ENCODE data around the gene FNBP1.

DNA sequence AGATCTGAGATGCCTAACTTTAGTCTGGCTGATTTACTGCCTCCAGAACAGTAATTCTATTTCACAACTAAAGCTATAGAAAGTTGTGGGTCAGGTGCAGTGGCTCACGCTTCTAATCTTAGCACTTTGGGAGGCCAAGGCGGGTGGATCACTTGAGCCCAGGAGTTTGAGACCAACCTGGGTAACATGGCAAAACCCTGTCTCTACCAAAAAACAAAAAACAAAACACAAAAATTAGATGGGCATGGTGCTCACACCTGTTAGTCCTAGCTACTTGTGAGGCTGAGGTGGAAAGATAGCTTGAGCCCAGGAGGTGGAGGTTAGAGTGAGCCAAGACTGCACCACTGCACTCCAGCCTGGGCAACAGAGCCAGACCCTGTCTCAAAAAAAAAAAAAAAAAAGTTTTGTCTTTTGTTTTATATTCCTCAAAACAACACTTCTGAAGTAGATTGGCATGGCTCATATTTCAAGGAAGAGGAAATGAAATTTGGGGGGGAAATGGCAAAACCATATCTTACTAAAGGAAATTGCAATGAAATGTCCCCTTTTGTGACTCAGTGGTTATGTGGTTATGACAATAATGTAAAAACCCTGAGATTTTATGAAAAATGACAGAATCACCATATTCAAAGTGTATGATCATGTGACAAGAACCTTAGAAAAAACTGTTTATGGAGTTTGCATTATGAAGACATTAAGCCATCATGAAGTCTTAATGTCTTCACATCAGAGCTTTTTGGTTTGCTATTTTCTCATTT lies 16.2 kb downstream of the FNBP1 start:
- TF ChIP-seq, protein P1, sequence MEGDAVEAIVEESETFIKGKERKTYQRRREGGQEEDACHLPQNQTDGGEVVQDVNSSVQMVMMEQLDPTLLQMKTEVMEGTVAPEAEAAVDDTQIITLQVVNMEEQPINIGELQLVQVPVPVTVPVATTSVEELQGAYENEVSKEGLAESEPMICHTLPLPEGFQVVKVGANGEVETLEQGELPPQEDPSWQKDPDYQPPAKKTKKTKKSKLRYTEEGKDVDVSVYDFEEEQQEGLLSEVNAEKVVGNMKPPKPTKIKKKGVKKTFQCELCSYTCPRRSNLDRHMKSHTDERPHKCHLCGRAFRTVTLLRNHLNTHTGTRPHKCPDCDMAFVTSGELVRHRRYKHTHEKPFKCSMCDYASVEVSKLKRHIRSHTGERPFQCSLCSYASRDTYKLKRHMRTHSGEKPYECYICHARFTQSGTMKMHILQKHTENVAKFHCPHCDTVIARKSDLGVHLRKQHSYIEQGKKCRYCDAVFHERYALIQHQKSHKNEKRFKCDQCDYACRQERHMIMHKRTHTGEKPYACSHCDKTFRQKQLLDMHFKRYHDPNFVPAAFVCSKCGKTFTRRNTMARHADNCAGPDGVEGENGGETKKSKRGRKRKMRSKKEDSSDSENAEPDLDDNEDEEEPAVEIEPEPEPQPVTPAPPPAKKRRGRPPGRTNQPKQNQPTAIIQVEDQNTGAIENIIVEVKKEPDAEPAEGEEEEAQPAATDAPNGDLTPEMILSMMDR (IDR thresholded peaks at IDR 0.05) = no peak
- no peak for TF ChIP-seq EP300 (IDR thresholded peaks at IDR 0.05)
- no peak for TF ChIP-seq POLR2A (IDR thresholded peaks at IDR 0.05)
